ENCODE measurements around the gene PCCA. TPM values are rescaled to one million over a fixed set of nuclear protein-coding genes. Genes with fewer than 3 reads are reported as not detected.

The PCCA gene
- total and polyA plus RNA-seq, 2 experiments from 2014 or later, result 41.9 to 46.6 TPM

DNA sequence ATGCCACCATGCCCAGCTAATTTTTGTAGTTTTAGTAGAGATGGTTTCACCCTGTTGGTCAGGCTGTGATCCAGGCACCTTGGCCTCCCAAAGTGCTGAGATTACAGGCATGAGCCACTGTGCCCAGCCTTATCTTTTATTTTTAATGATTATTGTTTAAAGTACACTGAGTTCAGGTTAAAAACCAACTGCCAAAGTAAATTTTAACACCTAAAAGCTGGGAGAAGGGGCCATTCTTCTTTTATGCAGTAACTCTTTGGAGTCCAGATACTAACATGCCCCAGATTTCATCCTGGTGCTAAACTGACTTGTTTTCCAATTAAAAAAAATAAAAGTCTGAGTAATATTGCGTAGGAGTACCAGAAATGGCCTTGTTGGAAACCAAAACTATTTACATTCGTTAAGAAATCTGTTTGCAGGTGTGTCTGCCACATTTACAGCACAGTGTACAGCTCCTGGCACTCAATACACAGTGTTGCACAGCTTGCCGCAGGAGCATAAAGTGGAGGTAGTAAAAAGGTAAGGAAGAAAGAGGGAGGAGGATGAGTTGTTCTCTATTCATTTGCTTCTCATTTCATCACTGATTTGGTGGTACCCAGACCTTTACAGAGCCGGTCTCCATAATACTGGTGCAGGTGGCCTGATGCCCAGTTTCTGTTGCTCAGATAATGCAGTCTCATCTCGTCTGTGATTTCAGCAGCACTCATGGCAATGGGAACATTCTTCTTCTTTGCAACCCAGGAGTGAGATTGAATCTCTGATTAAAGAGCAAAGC lies 108.9 kb downstream of the PCCA start:
- H3K27ac Mint-ChIP-seq, result no peak overlapping the region
- Histone ChIP-seq H3K9me2 (ENCODE audit: insufficient read depth) (no peaks in the 10 kb centered on the region), H3K36me3 (ENCODE audit: insufficient read depth) (no peaks in the 10 kb centered on the region), H3K4me1 (ENCODE audit: insufficient read depth) (peaks cover 36% of the 10 kb centered on the region), H4K20me1 (replicated peaks; ENCODE audit: insufficient read depth) (no peaks in the 10 kb centered on the region), H3F3A (replicated peaks; ENCODE audit: low read depth) (no peaks in the 10 kb centered on the region), H2AFZ (no peak overlapping the region), H3K4me3 (no peak overlapping the region), H3K79me2 (replicated peaks; ENCODE audit: insufficient read depth) (peaks cover 18% of the 10 kb centered on the region), H3K27ac (ENCODE audit: low read depth) (no peak overlapping the region), H3K27me3 (ENCODE audit: insufficient read depth) (no peaks in the 10 kb centered on the region), H3K4me2 (no peak overlapping the region)
- no peak for TF ChIP-seq STAT1 (IDR thresholded peaks at IDR 0.05; ENCODE audit: unreplicated experiment)
- TF ChIP-seq, protein P1, sequence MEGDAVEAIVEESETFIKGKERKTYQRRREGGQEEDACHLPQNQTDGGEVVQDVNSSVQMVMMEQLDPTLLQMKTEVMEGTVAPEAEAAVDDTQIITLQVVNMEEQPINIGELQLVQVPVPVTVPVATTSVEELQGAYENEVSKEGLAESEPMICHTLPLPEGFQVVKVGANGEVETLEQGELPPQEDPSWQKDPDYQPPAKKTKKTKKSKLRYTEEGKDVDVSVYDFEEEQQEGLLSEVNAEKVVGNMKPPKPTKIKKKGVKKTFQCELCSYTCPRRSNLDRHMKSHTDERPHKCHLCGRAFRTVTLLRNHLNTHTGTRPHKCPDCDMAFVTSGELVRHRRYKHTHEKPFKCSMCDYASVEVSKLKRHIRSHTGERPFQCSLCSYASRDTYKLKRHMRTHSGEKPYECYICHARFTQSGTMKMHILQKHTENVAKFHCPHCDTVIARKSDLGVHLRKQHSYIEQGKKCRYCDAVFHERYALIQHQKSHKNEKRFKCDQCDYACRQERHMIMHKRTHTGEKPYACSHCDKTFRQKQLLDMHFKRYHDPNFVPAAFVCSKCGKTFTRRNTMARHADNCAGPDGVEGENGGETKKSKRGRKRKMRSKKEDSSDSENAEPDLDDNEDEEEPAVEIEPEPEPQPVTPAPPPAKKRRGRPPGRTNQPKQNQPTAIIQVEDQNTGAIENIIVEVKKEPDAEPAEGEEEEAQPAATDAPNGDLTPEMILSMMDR (conservative IDR thresholded peaks at IDR 0.05; ENCODE audit: low read depth in 2 of 2), result no peak
- no peak for TF ChIP-seq POLR2AphosphoS5 (IDR thresholded peaks at IDR 0.05; ENCODE audit: low read depth)
- no peak for TF ChIP-seq JUNB (IDR thresholded peaks at IDR 0.05; ENCODE audit: unreplicated experiment)
- no peak for TF ChIP-seq ZNF114 (CRISPR knock-in tag; IDR thresholded peaks at IDR 0.05)
- TF ChIP-seq NANOG (IDR thresholded peaks at IDR 0.05; ENCODE audit: borderline replicate concordance), result no peak
- no peak for TF ChIP-seq EZH2 (IDR thresholded peaks at IDR 0.05; ENCODE audit: low read depth, unreplicated experiment)
- TF ChIP-seq EZH2phosphoT487 (IDR thresholded peaks at IDR 0.05; ENCODE audit: unreplicated experiment), result no peak
- no peak for TF ChIP-seq CREB1 (CRISPR knock-in tag; IDR thresholded peaks at IDR 0.05; ENCODE audit: low read depth)
- DNase-seq (ENCODE audit: low spot score), result no peak
- H3K27me3 Mint-ChIP-seq (ENCODE audit: insufficient read depth, low read depth, poor library complexity), result peaks cover 2% of the 10 kb centered on the region
- no peak for ATAC-seq
- peaks cover 14% of the 10 kb centered on the region; the same call in 2 of the 3 replicates for H3K36me3 Mint-ChIP-seq (ENCODE audit: low read depth)
- H3K9me3 Mint-ChIP-seq, result peaks cover 5% of the 10 kb centered on the region; the same call in 1 of the 3 replicates
- peaks cover 42% of the 10 kb centered on the region for H3K4me1 Mint-ChIP-seq
- H3K4me3 Mint-ChIP-seq, result no peak overlapping the region

DNA sequence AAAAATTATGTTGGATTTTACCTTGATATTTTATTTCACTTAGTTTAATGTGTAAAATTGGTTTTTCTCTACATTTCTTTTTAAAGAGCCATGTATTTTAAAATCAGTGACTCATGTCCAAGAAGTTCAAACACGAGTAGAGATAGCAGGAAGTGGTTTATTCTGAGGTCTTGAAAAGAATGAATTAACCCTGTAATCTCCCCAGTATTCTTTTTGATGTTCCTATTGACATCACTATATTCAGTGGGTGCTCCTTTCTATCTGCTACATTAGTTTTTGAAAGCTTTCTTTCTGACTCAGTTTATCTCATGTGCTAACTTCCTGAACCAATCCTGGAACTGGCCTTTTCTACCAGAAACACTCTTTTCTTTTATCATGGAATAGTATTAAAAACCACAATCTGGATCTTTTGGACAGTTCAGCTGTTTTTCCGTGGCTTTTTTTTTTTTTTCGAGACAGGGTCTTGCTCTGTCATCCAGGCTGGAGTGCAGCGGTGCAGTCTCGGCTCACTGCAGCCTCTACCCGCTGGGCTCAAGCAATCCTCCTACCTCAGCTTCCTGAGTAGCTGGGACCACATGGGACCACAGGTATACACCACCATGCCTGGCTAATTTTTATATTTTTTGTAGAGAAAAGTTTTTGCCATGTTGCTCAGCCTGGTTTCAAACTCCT lies 114.9 kb downstream of the PCCA start:
- Histone ChIP-seq H3K36me3 (ENCODE audit: insufficient read depth) (no peaks in the 10 kb centered on the region), H3K27me3 (ENCODE audit: insufficient read depth) (no peaks in the 10 kb centered on the region), H3K4me2 (no peak overlapping the region), H3F3A (replicated peaks; ENCODE audit: low read depth) (no peaks in the 10 kb centered on the region), H3K4me1 (ENCODE audit: insufficient read depth) (peaks cover 11% of the 10 kb centered on the region; the same call in 1 of the 2 replicates), H4K20me1 (replicated peaks; ENCODE audit: insufficient read depth) (0 out of 2 replicates have a peak, but pooled peaks cover 5% of the 10 kb centered on the region), H3K9me2 (ENCODE audit: insufficient read depth) (no peaks in the 10 kb centered on the region), H3K79me2 (replicated peaks; ENCODE audit: insufficient read depth) (peaks cover 7% of the 10 kb centered on the region), H2AFZ (no peak overlapping the region), H3K4me3 (no peak overlapping the region), H3K27ac (ENCODE audit: low read depth) (no peak overlapping the region)
- no peak for ATAC-seq
- no peak for DNase-seq (ENCODE audit: low spot score)
- H3K27ac Mint-ChIP-seq, result no peak overlapping the region
- peaks cover 6% of the 10 kb centered on the region; the same call in 2 of the 3 replicates for H3K4me1 Mint-ChIP-seq
- no peaks in the 10 kb centered on the region for H3K27me3 Mint-ChIP-seq (ENCODE audit: insufficient read depth, low read depth, poor library complexity)
- H3K9me3 Mint-ChIP-seq, result peaks cover 10% of the 10 kb centered on the region; the same call in 1 of the 3 replicates
- H3K36me3 Mint-ChIP-seq (ENCODE audit: low read depth), result peaks cover 14% of the 10 kb centered on the region; the same call in 2 of the 3 replicates
- TF ChIP-seq CREB1 (CRISPR knock-in tag; IDR thresholded peaks at IDR 0.05; ENCODE audit: low read depth) (no peak), JUNB (IDR thresholded peaks at IDR 0.05; ENCODE audit: unreplicated experiment) (no peak)
- H3K4me3 Mint-ChIP-seq, result no peak overlapping the region

Data from GM23338 (cell line).